Measurements from ENCODE around the gene SLC7A14.

Gene SLC7A14

GRCh38 chr3:170470063-170471016, 115.5 kb downstream of the SLC7A14 start:
- no peak for DNase-seq (ENCODE audit: low spot score)

- DNase-seq (ENCODE audit: low spot score) = no peak
Measured at GRCh38 chr3:170469151-170470062, 116.5 kb downstream of the SLC7A14 start.

DNA sequence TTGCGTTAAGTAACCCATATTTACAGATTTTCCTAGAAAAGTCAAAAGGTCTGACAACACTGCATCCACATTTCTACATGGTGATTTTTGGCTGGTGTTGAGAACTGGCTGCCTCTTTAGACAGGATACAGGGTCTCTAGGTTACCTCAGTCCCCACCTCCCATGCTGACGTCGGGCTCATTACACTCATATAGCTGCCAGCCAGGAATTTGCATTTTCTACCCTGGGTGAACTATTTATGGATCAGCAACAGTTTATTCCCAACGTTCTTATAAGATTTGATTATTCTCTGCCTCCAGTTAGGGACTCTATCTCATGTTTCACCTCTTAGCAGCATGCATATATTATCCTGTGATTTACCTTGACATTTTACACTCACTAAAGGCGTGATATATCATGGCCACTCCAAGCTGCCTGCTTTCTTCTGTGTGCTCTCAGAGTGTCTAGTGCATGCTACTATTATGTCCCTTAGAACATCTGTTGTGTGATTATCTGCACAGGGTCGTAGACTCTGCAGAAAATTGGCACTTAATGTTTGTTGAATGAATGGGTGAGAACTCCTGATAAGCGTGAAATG, 118.2 kb downstream of the SLC7A14 start:
- no peak for DNase-seq (ENCODE audit: low spot score)

GRCh38 chr3:170467007-170467406, 118.9 kb downstream of the SLC7A14 start:
- DNase-seq (ENCODE audit: low spot score) = no peak

- no peak for DNase-seq (ENCODE audit: low spot score)
Measured at GRCh38 chr3:170465955-170466354, 119.9 kb downstream of the SLC7A14 start.

GRCh38 chr3:170463011-170463410, 122.9 kb downstream of the SLC7A14 start:
- DNase-seq (ENCODE audit: low spot score) = no peak

DNA sequence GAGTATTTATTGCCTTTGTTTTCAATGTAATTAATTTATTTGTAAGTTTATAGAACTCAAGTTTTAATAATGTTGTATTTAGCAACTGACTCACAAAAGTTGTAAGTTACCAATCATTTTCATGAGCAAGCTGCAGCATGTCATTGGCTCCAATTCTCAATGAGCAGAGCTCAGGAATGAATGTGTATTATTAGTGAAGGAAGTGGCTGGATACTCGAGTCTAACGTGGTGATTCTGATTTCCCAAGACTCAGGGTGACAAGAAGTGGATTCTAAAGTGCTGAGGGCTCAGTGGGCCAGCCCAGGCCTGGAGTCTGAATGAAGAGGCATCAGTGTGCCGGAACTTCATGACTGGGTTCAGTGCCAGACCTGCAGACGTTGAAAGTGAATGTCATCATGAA, 127.6 kb downstream of the SLC7A14 start:
- no peak for DNase-seq (ENCODE audit: low spot score)

DNA sequence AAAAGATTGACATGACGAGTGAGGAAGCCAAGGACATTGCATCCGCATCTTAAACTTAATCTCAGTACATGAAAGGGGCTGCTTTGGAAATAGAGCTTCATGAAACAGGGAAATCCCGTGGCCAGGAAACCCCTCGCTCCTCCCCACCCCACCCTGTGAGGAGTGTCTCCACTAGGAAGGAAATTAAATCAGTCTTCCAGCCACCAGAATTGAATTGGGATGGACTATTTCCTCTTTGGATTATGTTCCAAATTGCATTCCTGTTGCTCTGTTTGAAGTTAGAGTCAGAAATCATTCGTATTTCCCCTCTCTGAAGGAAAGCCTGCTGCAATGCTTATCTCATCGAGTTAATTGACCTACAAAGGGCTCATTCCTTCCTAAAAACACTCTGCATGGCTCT, 131.4 kb downstream of the SLC7A14 start:
- DNase-seq (ENCODE audit: low spot score) = no peak

GRCh38 chr3:170450039-170450438, 135.8 kb downstream of the SLC7A14 start:
- DNase-seq (ENCODE audit: low spot score) = no peak

DNA sequence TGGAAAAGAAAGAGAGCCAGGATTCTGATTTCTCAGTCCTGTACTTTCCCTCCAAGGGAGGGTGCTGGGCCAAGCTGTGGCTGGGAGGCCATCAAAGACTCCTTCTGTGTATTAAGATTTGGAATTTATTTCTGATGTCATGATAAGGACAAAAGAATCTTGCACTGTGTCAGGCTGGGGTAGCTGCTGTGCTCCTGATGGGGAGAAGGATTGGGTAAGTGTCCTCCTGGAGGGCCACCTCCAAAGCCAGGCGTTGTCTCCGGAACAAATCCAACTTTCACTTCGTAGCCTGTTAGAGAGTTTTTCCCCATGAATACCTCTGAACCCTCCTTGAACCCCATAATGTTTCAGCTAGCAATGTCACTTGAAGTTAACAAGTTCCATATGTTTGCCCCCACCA, 137.3 kb downstream of the SLC7A14 start:
- DNase-seq (ENCODE audit: low spot score) = no peak

GRCh38 chr3:170443457-170443856, 142.4 kb downstream of the SLC7A14 start:
- no peak for DNase-seq (ENCODE audit: low spot score)

GRCh38 chr3:170442947-170443346, 142.9 kb downstream of the SLC7A14 start:
- no peak for DNase-seq (ENCODE audit: low spot score)

GRCh38 chr3:170441412-170441811, 144.5 kb downstream of the SLC7A14 start:
- no peak for DNase-seq (ENCODE audit: low spot score)

GRCh38 chr3:170440344-170440743, 145.5 kb downstream of the SLC7A14 start:
- DNase-seq (ENCODE audit: low spot score) = no peak

DNA sequence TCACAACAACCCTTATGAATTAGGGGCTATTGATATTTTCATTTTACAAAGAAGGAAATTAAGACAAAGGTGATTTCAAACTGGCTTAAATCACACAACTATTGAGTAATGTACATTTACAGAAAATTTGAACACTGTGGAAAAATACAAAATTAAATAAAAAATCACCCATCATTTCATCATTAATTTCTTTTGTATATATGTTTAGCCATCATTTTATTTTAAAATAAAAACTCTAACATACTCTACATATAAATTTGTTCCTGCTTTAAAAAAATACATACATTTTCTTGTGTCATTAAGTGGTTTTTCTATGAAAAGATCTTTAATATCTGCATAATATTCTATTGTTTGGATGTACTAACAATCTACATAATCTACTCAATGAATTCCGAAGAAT, 147.0 kb downstream of the SLC7A14 start:
- no peak for DNase-seq (ENCODE audit: low spot score)

GRCh38 chr3:170437696-170438407, 148.0 kb downstream of the SLC7A14 start:
- DNase-seq (ENCODE audit: low spot score) = no peak

- no peak for DNase-seq (ENCODE audit: low spot score)
Measured at GRCh38 chr3:170437176-170437575, 148.7 kb downstream of the SLC7A14 start.

DNA sequence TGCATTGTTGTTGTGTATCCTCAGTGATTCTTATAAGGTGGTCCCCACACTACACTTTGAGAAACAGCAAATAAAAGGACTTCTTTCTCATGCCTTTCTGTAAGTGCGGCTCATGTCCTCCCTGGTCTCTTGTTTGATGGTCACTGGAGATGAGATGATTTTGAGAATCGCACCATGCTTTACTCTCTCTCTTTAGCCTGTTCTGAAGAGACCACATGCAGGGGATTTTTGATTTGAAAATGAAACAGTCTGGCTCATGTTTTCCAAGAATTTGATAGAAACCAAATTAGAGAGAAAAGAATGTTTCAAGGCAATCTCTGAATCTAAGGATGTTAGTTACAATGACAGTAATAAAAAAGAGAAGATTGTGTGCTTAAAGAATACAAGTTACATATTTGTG, 149.2 kb downstream of the SLC7A14 start:
- DNase-seq (ENCODE audit: low spot score) = no peak

DNA sequence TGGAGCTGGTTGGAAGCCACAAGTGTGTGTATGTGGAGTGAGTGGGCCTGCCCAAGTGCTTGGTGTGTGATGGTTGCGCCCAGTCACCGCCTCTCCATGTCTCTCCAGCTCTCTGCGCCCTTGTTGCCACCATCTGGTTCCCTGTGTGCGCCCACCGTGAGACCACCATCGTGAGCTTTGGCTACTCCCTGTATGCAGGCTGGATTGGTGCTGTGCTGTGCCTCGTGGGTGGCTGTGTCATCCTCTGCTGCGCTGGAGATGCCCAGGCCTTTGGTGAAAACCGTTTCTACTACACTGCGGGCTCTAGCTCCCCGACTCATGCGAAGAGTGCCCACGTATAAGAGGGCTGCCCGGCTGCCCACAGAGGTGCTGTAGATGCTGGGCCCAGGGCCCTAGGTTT, 153.5 kb downstream of the SLC7A14 start:
- no peak for DNase-seq (ENCODE audit: low spot score)

- no peak for DNase-seq (ENCODE audit: low spot score)
Measured at GRCh38 chr3:170431054-170431453, 154.8 kb downstream of the SLC7A14 start.

DNA sequence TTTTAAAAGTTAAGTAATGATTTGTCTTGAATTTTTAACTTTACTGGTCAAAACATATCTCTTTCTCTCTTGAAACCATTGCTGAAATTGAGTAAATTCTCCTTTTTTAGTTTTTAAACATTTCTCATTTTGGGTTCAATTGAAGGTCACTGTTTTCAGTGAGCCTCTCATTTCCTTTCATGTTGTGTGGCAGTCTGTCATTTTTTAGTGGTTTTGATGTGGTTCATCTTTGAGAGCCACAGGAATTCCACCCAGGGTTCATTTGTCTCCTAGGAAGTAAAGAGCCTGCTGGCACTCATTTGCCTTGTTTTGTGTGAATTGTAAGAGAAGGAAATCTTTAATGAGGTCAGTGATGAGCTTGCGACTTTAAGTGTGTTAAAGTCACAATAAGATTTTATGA, 156.8 kb downstream of the SLC7A14 start:
- no peak for DNase-seq (ENCODE audit: low spot score)

- no peak for DNase-seq (ENCODE audit: low spot score)
Measured at GRCh38 chr3:170428095-170428494, 157.8 kb downstream of the SLC7A14 start.
